ENCODE data around the gene CCDC183. TPM values are rescaled to one million over a fixed set of nuclear protein-coding genes. Genes with fewer than 3 reads are reported as not detected.
"Not testable (repeated sequence)": the region's sequence is repeated elsewhere in the genome, so short reads cannot be mapped to it uniquely, and the experiment has no call there.

CCDC183 gene
- total RNA-seq, 2 donors from 2014 or later, result 2.4 to 20.0 TPM

DNA sequence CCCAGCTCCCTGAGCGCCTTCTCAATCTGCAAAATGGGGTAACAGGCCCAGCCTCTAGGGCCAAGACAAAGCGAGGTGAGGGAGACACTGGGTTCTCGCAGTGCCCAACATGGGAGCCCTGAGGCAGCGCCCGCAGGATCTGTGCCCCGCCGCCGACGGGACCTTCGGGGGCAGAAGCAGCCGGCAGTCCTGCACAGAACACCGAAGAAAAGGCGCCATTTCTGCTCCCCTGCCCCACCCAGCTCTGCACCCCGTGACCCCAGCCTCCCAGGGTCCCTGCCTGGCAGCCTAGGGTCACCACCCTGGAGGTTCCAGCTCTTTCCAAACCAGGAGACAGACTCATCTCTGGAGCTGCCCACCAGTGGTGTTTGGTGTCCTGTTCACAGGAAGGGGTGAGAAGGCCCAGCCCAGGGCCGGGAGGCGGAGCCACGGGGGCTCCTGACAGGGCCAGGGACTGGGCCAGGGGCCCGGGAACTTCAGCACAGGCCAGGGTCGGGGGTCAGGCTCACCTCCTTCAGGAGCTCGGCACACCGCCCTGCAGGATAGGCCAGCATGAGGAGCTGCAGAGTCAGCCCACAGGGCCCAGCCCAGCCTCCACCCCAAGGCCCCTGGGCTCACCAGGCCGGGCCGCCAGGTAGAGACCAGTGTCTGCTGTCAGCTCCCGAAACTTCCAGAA, 41.4 kb upstream of the CCDC183 start:
- no peaks in the 10 kb centered on the region for H3K36me3 ChIP-seq
- no peak overlapping the region for H3K4me3 ChIP-seq
- no peak overlapping the region for H3K27ac ChIP-seq
- no peak overlapping the region for H3K9ac ChIP-seq (ENCODE audit: low read depth in 2 of 2, low read length in 2 of 2)
- intact Hi-C loops (cut with DNase I), result no loop called here
- no peak for DNase-seq
- no peaks in the 10 kb centered on the region for H3K27me3 ChIP-seq
- H3K4me1 ChIP-seq, result no peaks in the 10 kb centered on the region
- TF ChIP-seq, protein P1, sequence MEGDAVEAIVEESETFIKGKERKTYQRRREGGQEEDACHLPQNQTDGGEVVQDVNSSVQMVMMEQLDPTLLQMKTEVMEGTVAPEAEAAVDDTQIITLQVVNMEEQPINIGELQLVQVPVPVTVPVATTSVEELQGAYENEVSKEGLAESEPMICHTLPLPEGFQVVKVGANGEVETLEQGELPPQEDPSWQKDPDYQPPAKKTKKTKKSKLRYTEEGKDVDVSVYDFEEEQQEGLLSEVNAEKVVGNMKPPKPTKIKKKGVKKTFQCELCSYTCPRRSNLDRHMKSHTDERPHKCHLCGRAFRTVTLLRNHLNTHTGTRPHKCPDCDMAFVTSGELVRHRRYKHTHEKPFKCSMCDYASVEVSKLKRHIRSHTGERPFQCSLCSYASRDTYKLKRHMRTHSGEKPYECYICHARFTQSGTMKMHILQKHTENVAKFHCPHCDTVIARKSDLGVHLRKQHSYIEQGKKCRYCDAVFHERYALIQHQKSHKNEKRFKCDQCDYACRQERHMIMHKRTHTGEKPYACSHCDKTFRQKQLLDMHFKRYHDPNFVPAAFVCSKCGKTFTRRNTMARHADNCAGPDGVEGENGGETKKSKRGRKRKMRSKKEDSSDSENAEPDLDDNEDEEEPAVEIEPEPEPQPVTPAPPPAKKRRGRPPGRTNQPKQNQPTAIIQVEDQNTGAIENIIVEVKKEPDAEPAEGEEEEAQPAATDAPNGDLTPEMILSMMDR (IDR thresholded peaks at IDR 0.05), result no peak
- H3K9me3 ChIP-seq, result no peaks in the 10 kb centered on the region

DNA sequence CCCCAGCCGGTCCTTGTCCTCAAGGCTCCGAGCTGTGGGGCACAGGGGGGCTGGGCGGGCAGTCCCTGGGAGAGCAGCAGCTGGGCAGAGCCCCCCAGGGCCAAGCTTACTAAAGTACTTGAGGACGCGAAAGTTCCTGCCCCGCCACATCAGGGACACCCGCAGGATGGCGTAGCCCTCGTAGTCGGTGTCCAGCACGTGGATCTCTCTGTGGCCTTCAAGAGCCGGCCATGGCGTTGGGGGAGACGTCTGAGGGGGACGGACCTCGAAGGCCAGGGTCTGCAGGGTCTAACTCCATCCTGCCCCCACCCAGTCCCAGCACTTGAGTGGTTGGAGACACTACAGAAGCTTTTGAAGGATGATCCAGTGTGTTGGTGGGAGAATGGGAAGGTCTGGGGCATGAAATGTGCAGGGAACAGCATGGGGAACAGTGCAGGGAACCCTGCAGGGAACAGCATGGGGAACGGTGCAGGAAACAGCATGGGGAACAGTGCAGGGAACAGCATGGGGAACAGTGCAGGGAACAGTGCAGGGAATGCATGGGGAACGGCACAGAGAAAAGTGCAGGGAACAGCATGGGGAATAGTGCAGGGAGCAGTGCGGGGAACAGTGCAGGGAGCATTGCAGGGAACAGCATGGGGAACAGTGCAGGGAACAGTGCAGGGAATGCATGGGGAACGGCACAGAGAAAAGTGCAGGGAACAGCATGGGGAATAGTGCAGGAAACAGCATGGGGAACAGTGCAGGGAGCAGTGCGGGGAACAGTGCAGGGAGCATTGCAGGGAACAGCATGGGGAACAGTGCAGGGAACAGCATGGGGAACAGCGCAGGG, 40.6 kb upstream of the CCDC183 start:
- H3K27me3 ChIP-seq; DNase-seq; H3K9me3 ChIP-seq; H3K4me3 ChIP-seq; intact Hi-C loops (cut with DNase I); H3K9ac ChIP-seq (ENCODE audit: low read depth in 2 of 2, low read length in 2 of 2); H3K4me1 ChIP-seq; H3K36me3 ChIP-seq; H3K27ac ChIP-seq: not testable (repeated sequence)

DNA sequence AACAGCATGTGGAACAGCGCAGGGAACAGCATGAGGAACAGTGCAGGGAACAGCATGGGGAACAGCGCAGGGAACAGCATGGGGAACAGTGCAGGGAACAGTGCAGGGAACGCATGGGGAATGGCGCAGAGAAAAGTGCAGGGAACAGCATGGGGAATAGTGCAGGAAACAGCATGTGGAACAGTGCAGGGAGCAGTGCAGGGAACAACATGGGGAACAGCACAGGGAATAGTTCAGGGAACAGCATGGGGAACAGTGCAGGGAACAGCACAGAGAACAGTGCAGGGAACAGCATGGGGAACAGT, 40.1 kb upstream of the CCDC183 start:
- no peak for DNase-seq
- Histone ChIP-seq H3K9me3 (no peaks in the 10 kb centered on the region), H3K4me1 (no peaks in the 10 kb centered on the region), H3K27ac (no peak overlapping the region), H3K4me3 (no peak overlapping the region), H3K9ac (ENCODE audit: low read depth in 2 of 2, low read length in 2 of 2) (no peak overlapping the region), H3K36me3 (no peaks in the 10 kb centered on the region), H3K27me3 (no peaks in the 10 kb centered on the region)
- TF ChIP-seq, protein P1 (IDR thresholded peaks at IDR 0.05), result no peak
- intact Hi-C loops (cut with DNase I), result no loop called here

DNA sequence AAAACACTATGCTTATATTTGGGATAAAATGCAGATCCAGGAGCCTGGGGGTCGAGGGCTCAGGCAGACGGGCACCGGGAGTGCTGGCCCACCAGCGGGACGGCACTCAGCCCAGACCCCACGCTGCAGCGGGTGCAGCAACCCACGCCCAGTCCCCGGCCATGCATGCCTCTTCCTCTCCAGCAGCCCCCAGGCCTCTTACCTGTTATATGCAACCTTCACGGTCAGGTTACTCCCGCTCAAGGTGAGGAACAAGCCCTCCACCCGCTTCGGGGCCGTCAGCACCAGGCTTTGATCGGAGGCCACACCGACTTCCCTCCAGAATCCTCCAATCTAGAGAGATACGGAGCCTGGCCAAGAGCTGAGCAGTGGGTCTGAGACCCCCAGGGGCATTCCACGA, 39.3 kb upstream of the CCDC183 start:
- TF ChIP-seq, protein P1 (IDR thresholded peaks at IDR 0.05), result no peak
- Histone ChIP-seq H3K36me3 (no peaks in the 10 kb centered on the region), H3K27ac (no peak overlapping the region)

DNA sequence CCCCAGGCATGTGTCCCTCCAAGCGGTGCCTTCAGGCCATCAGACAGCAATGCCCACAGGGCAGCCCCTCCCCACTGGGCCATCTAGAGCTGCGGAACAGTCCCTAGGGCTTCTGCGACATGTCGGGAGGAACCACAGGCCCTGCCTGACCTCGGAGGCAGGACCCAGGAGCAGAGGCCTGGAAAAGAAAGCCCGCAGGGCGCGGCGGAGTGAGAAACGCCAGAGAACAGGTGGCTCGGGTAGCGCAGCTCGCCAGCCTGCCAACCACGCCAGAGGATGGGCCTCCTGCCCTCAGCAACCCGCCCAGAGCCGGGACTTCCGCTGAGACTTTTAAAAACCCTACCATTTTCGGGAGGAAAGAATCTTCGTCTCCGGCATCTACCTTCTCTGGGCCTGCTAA, 38.8 kb upstream of the CCDC183 start:
- no peak overlapping the region for H3K4me3 ChIP-seq
- TF ChIP-seq, protein P1 (IDR thresholded peaks at IDR 0.05), result no peak
- no peaks in the 10 kb centered on the region for H3K36me3 ChIP-seq
- no peak overlapping the region for H3K27ac ChIP-seq
- H3K27me3 ChIP-seq, result no peaks in the 10 kb centered on the region
- no peak for DNase-seq
- H3K4me1 ChIP-seq, result no peaks in the 10 kb centered on the region
- intact Hi-C loops (cut with DNase I), result no loop called here
- peak overlapping the region in 1 of 2 donors; percentile 50 for H3K9ac ChIP-seq (ENCODE audit: low read depth in 2 of 2, low read length in 2 of 2)
- H3K9me3 ChIP-seq, result no peaks in the 10 kb centered on the region

More for the DNA sequence above, 39.3 kb upstream of the CCDC183 start:
- Histone ChIP-seq H3K4me3 (no peak overlapping the region), H3K4me1 (no peaks in the 10 kb centered on the region), H3K27me3 (no peaks in the 10 kb centered on the region), H3K9ac (ENCODE audit: low read depth in 2 of 2, low read length in 2 of 2) (peak overlapping the region in 1 of 2 donors; percentile 50), H3K9me3 (no peaks in the 10 kb centered on the region)
- DNase-seq, result no peak
- intact Hi-C loops (cut with DNase I), result no loop called here

DNA sequence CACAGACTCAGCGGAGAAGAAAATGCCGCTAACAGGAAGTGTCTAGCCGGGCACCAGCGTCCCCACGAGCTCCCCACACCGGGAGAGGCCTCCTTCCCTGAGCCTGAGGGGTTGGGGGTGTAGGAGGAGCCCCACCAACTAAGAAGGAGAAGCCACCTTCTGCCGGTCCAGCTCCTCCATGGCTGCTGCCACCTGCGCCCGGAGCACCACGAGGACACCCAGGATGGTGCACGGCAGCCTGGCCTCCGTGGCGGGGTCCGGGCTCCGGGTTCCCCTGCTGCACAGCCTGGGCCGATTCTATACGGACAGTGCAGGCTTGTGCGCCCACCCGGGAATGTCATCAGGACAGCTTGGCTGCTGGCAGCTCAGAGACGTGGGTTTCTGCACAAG, 38.4 kb upstream of the CCDC183 start:
- TF ChIP-seq, protein P1 (IDR thresholded peaks at IDR 0.05), result no peak
- intact Hi-C loops (cut with DNase I), result no loop called here
- H3K4me1 ChIP-seq, result no peaks in the 10 kb centered on the region
- H3K9me3 ChIP-seq, result no peaks in the 10 kb centered on the region
- H3K9ac ChIP-seq (ENCODE audit: low read depth in 2 of 2, low read length in 2 of 2), result no peak overlapping the region
- no peak overlapping the region for H3K4me3 ChIP-seq
- no peak overlapping the region for H3K27ac ChIP-seq
- DNase-seq, result no peak
- no peaks in the 10 kb centered on the region for H3K27me3 ChIP-seq
- no peaks in the 10 kb centered on the region for H3K36me3 ChIP-seq

Data from colonic mucosa (tissue), 4 donors.